Transverse colon (tissue), 3 donors: ENCODE data around the gene AUH.

ENCODE experiments used
- POLR2A ChIP-seq: fragments of 450-650 bp; IDR thresholded peaks from one replicate; pipeline ENCODE4 v1.6.1; 2016; ENCODE audit warnings: antibody characterized with exemption, mild to moderate bottlenecking, moderate library complexity
- TF ChIP-seq, protein P1 (sequence below), 5 experiments: fragments of 200-600 bp in 3 of 5; fragments of 450-650 bp in 2 of 5; sonication (generic) in 3 of 5; IDR thresholded peaks; 1 replicate in 2 of 5; 2 replicates in 3 of 5; pipeline ENCODE4 v1.5.1; 2016 to 2017; ENCODE audit warnings: antibody characterized with exemption in 5 of 5, inconsistent platforms in 3 of 5, mild to moderate bottlenecking in 2 of 5, moderate library complexity in 1 of 5

DNA sequence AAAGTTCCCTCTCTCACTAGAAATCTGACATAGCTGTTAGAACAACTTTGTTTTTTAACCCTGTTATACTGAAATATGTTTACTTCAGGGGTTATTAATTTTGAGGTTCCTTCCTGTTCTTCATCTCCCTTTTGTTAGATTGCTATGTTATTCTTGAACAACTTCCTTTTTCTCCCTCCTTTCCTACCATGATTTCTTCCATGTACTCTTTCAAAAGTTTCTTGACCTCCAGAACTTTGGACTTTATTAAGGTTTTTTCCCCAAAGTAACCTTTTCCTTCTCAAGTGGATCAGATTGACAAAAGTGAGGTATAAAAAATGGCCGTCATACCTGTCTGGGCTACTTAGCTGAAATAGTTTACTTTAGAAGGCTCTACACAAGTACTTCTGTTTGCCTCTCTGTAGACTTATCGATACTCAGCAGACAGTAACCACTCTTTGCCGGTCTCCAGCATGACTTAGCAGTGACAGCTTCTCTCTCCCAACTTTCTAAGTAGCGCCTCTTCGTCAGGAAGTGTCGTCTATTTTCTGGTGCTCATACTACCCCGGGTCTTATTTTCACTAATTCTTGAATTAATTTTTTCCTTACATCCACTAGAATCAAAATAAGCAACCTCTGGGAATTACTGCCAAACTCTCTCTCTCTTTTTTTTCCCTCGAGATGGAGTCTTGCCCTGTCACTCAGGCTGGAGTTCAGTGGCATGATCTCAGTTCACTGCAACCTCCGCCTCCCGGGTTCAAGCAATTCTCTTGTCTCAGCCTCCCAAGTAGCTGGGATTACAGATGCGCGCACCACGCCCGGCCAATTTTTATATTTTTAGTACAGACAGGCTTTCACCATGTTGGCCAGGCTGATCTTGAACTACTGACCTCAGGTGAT lies 42.2 kb upstream of the AUH start:
- TF ChIP-seq, protein P1, sequence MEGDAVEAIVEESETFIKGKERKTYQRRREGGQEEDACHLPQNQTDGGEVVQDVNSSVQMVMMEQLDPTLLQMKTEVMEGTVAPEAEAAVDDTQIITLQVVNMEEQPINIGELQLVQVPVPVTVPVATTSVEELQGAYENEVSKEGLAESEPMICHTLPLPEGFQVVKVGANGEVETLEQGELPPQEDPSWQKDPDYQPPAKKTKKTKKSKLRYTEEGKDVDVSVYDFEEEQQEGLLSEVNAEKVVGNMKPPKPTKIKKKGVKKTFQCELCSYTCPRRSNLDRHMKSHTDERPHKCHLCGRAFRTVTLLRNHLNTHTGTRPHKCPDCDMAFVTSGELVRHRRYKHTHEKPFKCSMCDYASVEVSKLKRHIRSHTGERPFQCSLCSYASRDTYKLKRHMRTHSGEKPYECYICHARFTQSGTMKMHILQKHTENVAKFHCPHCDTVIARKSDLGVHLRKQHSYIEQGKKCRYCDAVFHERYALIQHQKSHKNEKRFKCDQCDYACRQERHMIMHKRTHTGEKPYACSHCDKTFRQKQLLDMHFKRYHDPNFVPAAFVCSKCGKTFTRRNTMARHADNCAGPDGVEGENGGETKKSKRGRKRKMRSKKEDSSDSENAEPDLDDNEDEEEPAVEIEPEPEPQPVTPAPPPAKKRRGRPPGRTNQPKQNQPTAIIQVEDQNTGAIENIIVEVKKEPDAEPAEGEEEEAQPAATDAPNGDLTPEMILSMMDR (IDR thresholded peaks at IDR 0.05): no peak
- TF ChIP-seq POLR2A: no peak
